CD8-positive, alpha-beta memory T cell (primary cell): ENCODE results near the gene ZNF141. TPM values are rescaled to one million over a fixed set of nuclear protein-coding genes. Genes with fewer than 3 reads are reported as not detected.
"Not testable (repeated sequence)": the region's sequence is repeated elsewhere in the genome, so short reads cannot be mapped to it uniquely, and the experiment has no call there.

Experiments
- CTCF ChIA-PET: fragments of 350-600 bp; sonication (Branson Sonifier 250); formaldehyde crosslinking; loops from one replicate; lab custom pipeline; 2021; ENCODE audit warnings: antibody characterized with exemption; lab: Charles Lee
- POLR2A ChIA-PET: fragments of 350-600 bp; sonication (Branson Sonifier 250); formaldehyde crosslinking; loops from one replicate; lab custom pipeline; 2021; ENCODE audit warnings: antibody characterized with exemption; lab: Charles Lee
- DNase-seq, 5 donors: peaks; one replicate each; pipeline versions ENCODE4 v3.0.0 to v3.0.0-alpha.2; 2020 to 2022; ENCODE audit warnings: mixed read lengths in 1 of 5
- H3K27ac ChIP-seq: one replicate; pipeline ENCODE4 v1.7.0; 2013; ENCODE audit warnings: low read depth, mild to moderate bottlenecking, low read length, moderate library complexity
- H3K27me3 ChIP-seq: 2 replicates; pipeline ENCODE4 v1.7.0; 2013; ENCODE audit warnings: low read length, mild to moderate bottlenecking; ENCODE audit not compliant: insufficient read depth, poor library complexity, severe bottlenecking
- H3K36me3 ChIP-seq: 2 replicates; pipeline ENCODE4 v1.7.0; 2013; ENCODE audit warnings: mild to moderate bottlenecking, low read length, moderate library complexity; ENCODE audit not compliant: insufficient read depth
- H3K4me1 ChIP-seq: 2 replicates; pipeline ENCODE4 v1.7.0; 2013; ENCODE audit warnings: mild to moderate bottlenecking, low read length, moderate library complexity; ENCODE audit not compliant: insufficient read depth
- H3K4me3 ChIP-seq: 2 replicates; pipeline ENCODE4 v1.7.0; 2013; ENCODE audit warnings: mild to moderate bottlenecking, low read length
- H3K9me3 ChIP-seq: 2 replicates; pipeline ENCODE4 v1.7.0; 2013; ENCODE audit warnings: mild to moderate bottlenecking, low read length
- H3K27ac Mint-ChIP-seq, 8 donors: one replicate each; pipeline ENCODE4 v1.8.0; 2020 to 2021; ENCODE audit warnings: mixed read lengths in 8 of 8, mild to moderate bottlenecking in 6 of 8, inconsistent platforms in 3 of 8, moderate library complexity in 3 of 8
- H3K27me3 Mint-ChIP-seq, 2 donors: one replicate each; pipeline ENCODE4 v1.8.0; 2020 to 2021; ENCODE audit warnings: mixed read lengths in 2 of 2, mild to moderate bottlenecking in 1 of 2, moderate library complexity in 1 of 2
- H3K36me3 Mint-ChIP-seq, 3 donors: one replicate each; pipeline ENCODE4 v1.8.0; 2020 to 2021; ENCODE audit warnings: mixed read lengths in 3 of 3, inconsistent platforms in 1 of 3, mild to moderate bottlenecking in 1 of 3
- H3K4me1 Mint-ChIP-seq, 3 donors: one replicate each; pipeline ENCODE4 v1.8.0; 2020 to 2021; ENCODE audit warnings: mixed read lengths in 3 of 3, inconsistent platforms in 1 of 3, mild to moderate bottlenecking in 1 of 3
- H3K4me3 Mint-ChIP-seq, 7 donors: one replicate each; pipeline ENCODE4 v1.8.0; 2020 to 2021; ENCODE audit warnings: mixed read lengths in 7 of 7, mild to moderate bottlenecking in 6 of 7, moderate library complexity in 4 of 7, inconsistent platforms in 2 of 7
- H3K9me3 Mint-ChIP-seq, 5 donors: one replicate each; pipeline ENCODE4 v1.8.0; 2020 to 2022; ENCODE audit warnings: mixed read lengths in 5 of 5, mild to moderate bottlenecking in 3 of 5, moderate library complexity in 2 of 5, inconsistent platforms in 1 of 5
- polyA plus RNA-seq: library from polyadenylated mRNA; unstranded; fragments of 300-500 nt; fragmentation: Illumina TruSeq; gene quantifications from one replicate; pipeline ENCODE4 v1.2.3, GENCODE V29; 2021
- total RNA-seq, 2 experiments: library from RNA; stranded (reverse); gene quantifications; one replicate each; pipeline ENCODE4 v1.2.3, GENCODE V29; 2021

The ZNF141 gene
- total and polyA plus RNA-seq, 3 experiments from 2014 or later = 8.6 to 22.1 (median 20.8) TPM

GRCh38 chr4:404006-404405 lies 66.4 kb downstream of the ZNF141 start:
- Histone ChIP-seq H3K36me3 (no peaks in the 10 kb centered on the region), H3K27me3 (no peaks in the 10 kb centered on the region), H3K9me3 (no peaks in the 10 kb centered on the region), H3K4me1 (no peaks in the 10 kb centered on the region), H3K4me3 (no peak overlapping the region), H3K27ac (no peak overlapping the region)
- H3K27ac Mint-ChIP-seq = no peak overlapping the region
- H3K9me3 Mint-ChIP-seq = peaks cover 42 to 49% (median 45%) of the 10 kb centered on the region in 5 donors
- no peak for DNase-seq
- no peak overlapping the region for H3K4me3 Mint-ChIP-seq
- POLR2A ChIA-PET = no interaction called here
- H3K4me1 Mint-ChIP-seq = no peaks in the 10 kb centered on the region
- CTCF ChIA-PET = no interaction called here
- H3K36me3 Mint-ChIP-seq = peaks cover 8 to 51% (median 17%) of the 10 kb centered on the region in 3 donors
- H3K27me3 Mint-ChIP-seq = peaks cover 0 to 1% of the 10 kb centered on the region in 2 donors

- H3K9me3 ChIP-seq, H3K36me3 ChIP-seq, CTCF ChIA-PET, H3K27ac ChIP-seq, DNase-seq, H3K4me1 Mint-ChIP-seq, H3K27me3 Mint-ChIP-seq, H3K4me3 ChIP-seq, H3K4me1 ChIP-seq, H3K27me3 ChIP-seq, H3K27ac Mint-ChIP-seq, POLR2A ChIA-PET, H3K4me3 Mint-ChIP-seq: not testable (repeated sequence)
- Mint-ChIP-seq H3K9me3 (peaks cover 66 to 84% (median 81%) of the 10 kb centered on the region in 5 donors), H3K36me3 (peaks cover 5 to 52% (median 24%) of the 10 kb centered on the region in 3 donors)
These were observed 70.7 kb downstream of the ZNF141 start for GRCh38 chr4:408321-408720.

- peaks cover 54% of the 10 kb centered on the region for H3K9me3 ChIP-seq
- POLR2A ChIA-PET = no interaction called here
- H3K4me1 ChIP-seq = no peaks in the 10 kb centered on the region
These were observed 85.0 kb downstream of the ZNF141 start for GRCh38 chr4:422587-422986.

More at GRCh38 chr4:422587-422986, 85.0 kb downstream of the ZNF141 start:
- H3K36me3 ChIP-seq = peaks cover 5% of the 10 kb centered on the region
- no peak overlapping the region for H3K4me3 ChIP-seq
- CTCF ChIA-PET = no interaction called here
- Mint-ChIP-seq H3K9me3 (peaks cover 42 to 94% (median 87%) of the 10 kb centered on the region in 5 donors), H3K36me3 (peaks cover 9 to 37% (median 30%) of the 10 kb centered on the region in 3 donors), H3K4me3 (no peak overlapping the region), H3K4me1 (no peaks in the 10 kb centered on the region), H3K27me3 (no peaks in the 10 kb centered on the region), H3K27ac (no peak overlapping the region)
- no peak for DNase-seq
- no peaks in the 10 kb centered on the region for H3K27me3 ChIP-seq
- no peak overlapping the region for H3K27ac ChIP-seq

Other genes with a start within 250 kb of the ZNF141 start
- gene ZNF718, start 213.3 kb upstream of the ZNF141 start, total RNA-seq = 10 to 100 TPM; 10.0 to 10.7 TPM
- 5.8 TPM for gene ZNF718, start 213.3 kb upstream of the ZNF141 start, polyA plus RNA-seq
- gene ZNF732, start 32.3 kb upstream of the ZNF141 start, total RNA-seq = not detected
- not detected for gene ZNF732, start 32.3 kb upstream of the ZNF141 start, polyA plus RNA-seq
- gene ZNF721, start 161.3 kb downstream of the ZNF141 start, total RNA-seq = 10 to 100 TPM; 31.1 to 31.5 TPM
- 42.1 TPM for gene ZNF721, start 161.3 kb downstream of the ZNF141 start, polyA plus RNA-seq
- gene PIGG, start 161.4 kb downstream of the ZNF141 start, total RNA-seq = 10 to 100 TPM; 38.1 to 43.8 TPM
- 26.9 TPM for gene PIGG, start 161.4 kb downstream of the ZNF141 start, polyA plus RNA-seq
- not detected for gene TMEM271, start 238.5 kb downstream of the ZNF141 start, total RNA-seq
- not detected for gene TMEM271, start 238.5 kb downstream of the ZNF141 start, polyA plus RNA-seq